Stimulated activated CD8-positive, alpha-beta memory T cell treated with anti-CD3 and anti-CD28 coated beads, Interleukin-15, amount 100 ng/mL, for 24 hours (primary cell): ENCODE measurements around the gene CYBRD1.
"Not testable (repeated sequence)": the region's sequence is repeated elsewhere in the genome, so short reads cannot be mapped to it uniquely, and the experiment has no call there.

Source experiments
- DNase-seq: peaks from one replicate; pipeline ENCODE4 v3.0.0-alpha.2; 2020; ENCODE audit warnings: low read depth

Gene CYBRD1

GRCh38 chr2:171516793-171517192, 5.5 kb upstream of the CYBRD1 start:
- no peak for DNase-seq

- DNase-seq: no peak
These were observed 1.8 kb upstream of the CYBRD1 start for GRCh38 chr2:171520471-171520870.

DNA sequence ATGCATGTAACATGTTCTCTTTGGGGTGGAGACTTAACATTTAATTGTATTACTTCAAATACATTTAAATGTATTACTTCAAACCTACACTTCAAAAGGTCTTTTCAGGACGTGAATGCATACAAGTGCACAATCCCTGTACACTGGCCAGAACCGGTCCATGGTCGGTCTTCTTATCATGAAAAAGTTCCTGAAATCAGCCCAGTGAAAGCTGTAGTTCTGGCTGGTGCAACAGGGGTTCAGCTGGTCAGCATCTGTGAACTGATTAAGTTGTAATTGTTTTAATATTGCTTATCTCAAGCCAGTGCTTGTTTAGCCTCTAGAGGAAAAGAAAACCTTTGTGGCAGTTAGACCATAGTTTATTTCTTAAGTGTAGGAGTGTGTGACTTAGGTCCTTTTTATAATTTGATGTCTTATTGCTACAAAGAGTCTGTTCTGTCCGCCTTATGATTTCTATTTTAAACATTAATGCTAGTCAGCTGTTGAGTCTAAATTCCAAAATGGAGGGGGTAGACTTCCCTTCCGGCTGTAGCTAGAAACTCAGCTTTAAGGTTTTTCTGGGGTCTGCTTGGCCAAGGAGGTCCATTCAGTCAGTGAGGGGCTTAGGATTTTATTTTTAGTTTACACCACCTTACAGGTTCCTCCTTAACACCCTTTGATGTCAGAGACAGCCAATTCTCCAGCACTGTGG, 768 bp upstream of the CYBRD1 start:
- no peak for DNase-seq

- DNase-seq: no peak
These were observed 464 bp downstream of the CYBRD1 start for GRCh38 chr2:171522788-171523087.

GRCh38 chr2:171523088-171524017, 1.1 kb downstream of the CYBRD1 start:
- DNase-seq: no peak

- DNase-seq: no peak
These were observed 1.7 kb downstream of the CYBRD1 start for GRCh38 chr2:171524018-171524401.

- DNase-seq: no peak
These were observed 7.6 kb downstream of the CYBRD1 start for GRCh38 chr2:171529914-171530313.

DNA sequence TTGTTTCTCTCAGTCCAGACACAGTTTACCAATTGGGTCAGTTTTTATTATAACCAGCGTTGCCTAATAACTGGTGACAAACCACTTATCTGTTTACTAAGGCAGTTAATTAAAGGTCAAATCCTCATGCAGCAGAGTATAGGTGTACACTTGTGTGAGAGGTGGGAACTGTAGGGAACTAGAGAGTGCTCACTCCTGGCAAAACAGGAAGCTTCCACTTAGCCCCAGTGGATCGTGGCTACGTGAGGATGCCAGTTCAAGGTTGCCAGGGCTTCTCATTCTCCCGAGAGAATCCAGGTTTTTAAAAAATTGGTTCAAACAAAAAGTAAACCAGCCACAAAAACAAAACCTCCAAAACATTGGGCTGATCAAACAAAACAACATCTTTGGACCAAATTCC, 8.1 kb downstream of the CYBRD1 start:
- DNase-seq: no peak

DNA sequence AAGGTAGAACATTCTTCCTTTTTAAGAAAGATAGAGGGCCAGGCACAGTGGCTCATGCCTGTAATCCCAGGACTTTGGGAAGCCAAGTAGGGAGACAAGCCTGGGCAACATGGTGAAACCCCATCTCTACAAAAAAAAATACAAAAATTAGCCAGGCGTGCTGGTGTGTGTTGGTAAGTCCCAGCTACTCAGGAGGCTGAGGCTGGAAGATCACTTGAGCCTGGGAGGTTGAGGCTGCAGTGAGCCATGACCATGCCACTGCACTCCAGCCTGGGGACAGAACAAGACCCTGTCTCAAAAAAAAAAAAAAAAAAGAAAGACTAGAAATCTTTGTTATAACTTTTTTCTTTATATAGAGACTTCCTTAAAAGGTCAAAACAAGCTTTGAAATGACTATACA, 8.6 kb downstream of the CYBRD1 start:
- DNase-seq: not testable (repeated sequence)

- no peak for DNase-seq
These were observed 9.0 kb downstream of the CYBRD1 start for GRCh38 chr2:171531291-171531690.

- DNase-seq: no peak
These were observed 9.7 kb downstream of the CYBRD1 start for GRCh38 chr2:171531836-171532450.

GRCh38 chr2:171533331-171533730, 11.1 kb downstream of the CYBRD1 start:
- DNase-seq: no peak

DNA sequence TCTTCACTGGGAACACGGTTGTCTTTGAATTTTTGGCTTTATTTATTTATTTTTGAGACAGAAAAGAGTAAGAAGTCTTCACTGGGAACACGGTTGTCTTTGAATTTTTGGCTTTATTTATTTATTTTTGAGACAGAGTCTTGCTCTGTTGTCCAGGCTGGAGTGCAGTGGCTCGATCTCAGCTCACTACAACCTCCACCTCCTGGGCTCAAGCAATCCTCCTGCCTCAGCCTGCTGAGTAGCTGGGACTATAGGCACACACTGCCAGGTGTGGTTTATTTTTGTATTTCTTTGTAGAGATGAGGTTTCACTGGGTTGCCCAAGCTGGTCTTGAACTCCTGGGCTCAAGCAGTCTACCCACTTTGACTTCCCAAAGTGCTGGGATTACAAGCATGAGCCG, 13.3 kb downstream of the CYBRD1 start:
- not testable (repeated sequence) for DNase-seq

- DNase-seq: no peak
These were observed 18.2 kb downstream of the CYBRD1 start for GRCh38 chr2:171540437-171540836.

GRCh38 chr2:171541202-171541887, 19.1 kb downstream of the CYBRD1 start:
- no peak for DNase-seq

DNA sequence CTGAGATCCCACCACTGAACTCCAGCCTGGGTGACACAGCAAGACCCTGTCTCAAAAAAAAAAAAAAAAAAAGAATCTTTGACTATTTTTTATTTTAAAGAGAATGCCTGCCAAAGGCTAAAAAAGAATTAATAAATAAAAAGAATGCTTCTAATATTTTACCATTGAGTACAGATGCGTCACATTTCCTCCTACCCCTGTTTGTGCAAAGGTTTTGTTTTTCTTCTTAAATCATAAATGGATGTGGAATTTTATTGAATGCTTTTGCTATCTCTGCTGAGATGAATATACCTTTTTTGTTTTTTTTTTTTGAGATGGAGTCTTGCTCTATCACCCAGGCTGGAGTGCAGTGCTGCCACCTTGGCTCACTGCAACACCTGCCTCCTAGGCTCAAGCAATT, 22.8 kb downstream of the CYBRD1 start:
- no peak for DNase-seq

DNA sequence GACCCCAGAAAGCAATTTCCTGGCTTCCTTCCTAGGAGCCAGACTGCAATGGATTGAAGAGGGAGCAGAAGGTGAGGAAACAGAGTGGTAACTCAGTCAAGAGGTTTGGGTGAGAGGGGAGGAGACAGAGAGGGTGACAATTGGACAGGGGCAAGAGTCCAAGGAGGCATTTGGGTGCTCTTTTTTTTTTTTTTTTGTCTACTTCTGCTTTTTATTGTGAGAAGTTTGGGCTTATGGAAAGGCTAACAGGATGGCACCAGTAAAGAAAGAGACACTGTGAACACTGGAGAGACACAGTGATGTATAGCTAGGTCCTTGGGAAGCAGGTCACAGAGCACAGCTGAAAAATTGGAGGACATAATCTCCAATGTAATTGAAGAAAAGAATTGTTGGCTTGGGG, 25.0 kb downstream of the CYBRD1 start:
- DNase-seq: no peak

- DNase-seq: no peak
These were observed 25.4 kb downstream of the CYBRD1 start for GRCh38 chr2:171547720-171548119.

DNA sequence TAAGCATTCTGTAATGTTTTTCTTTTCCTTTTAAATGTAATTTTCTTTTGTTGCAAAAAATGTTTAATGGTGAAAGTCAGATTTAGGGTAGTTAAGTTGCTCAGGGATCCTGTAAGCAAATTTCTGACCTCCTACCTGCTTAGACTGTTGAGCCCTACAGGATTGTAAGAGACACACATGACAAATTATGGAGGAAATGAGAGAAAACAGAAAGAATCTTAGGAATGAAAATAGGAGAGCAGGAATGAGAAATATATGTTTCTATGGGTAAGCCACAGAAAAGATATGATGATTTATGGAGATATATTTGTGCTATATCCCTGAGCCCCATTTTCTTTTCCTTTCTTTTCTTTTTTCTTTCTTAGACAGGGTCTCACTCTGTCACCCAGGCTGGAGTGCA, 28.3 kb downstream of the CYBRD1 start:
- no peak for DNase-seq

DNA sequence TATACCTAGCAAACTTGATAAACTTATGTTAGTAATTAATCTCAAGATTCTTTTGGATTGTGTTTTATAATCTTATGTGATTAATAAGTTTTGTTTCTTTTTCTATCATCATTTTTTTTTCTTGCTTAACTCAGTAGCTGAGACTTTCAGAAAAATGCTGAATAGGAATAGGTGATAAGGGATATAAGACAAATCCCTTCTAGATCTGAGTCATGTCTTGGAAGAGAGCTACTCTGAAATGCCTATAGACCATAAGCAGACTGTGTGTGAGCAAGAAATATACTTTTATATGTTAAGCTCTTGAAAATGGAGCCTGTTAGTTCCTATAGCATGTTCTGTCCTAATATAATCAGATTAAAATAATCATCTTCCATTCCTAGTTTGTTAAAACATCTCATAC, 29.6 kb downstream of the CYBRD1 start:
- DNase-seq: no peak

DNA sequence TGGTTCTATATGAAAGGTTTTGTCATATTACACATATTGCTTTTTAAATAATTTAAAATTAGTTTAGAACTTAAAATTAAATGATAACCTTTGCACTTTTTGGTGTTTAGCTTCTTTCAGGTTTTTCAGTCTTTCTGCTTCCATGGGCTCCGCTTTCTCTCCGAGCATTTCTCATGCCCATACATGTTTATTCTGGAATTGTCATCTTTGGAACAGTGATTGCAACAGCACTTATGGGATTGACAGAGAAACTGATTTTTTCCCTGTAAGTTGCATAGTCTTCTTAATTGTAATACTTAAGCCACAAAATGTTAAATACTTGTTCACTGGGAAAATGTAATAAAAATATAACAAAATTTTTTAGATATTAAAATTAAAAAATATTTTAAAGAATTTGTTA, 31.0 kb downstream of the CYBRD1 start:
- no peak for DNase-seq

GRCh38 chr2:171553858-171554257, 31.6 kb downstream of the CYBRD1 start:
- DNase-seq: no peak
